A549 (cell line): ENCODE data around the gene PDE8B.

Source experiments
- BHLHE40 ChIP-seq: IDR thresholded peaks from 2 replicates; pipeline ENCODE4 v1.6.1; 2012; ENCODE audit warnings: low read depth, low read length, inconsistent platforms
- CHD2 ChIP-seq: fragments of 150-350 bp; IDR thresholded peaks from 2 replicates; pipeline ENCODE4 v1.6.1; 2014; ENCODE audit warnings: low read length; ENCODE audit not compliant: partially characterized antibody
- CTCF ChIP-seq: fragments of >200 bp; sonication (Bioruptor Twin); formaldehyde crosslinking; IDR thresholded peaks from 3 replicates; pipeline ENCODE4 v1.5.1; 2016
- JUN ChIP-seq, 2 experiments: fragments of >200 bp; sonication (Bioruptor Twin); formaldehyde crosslinking; IDR thresholded peaks; 2 replicates in 1 of 2; 3 replicates in 1 of 2; pipeline ENCODE4 v1.6.1; 2016 to 2017
- KDM1A ChIP-seq: fragments of 200-600 bp; sonication (generic); IDR thresholded peaks from 2 replicates; pipeline ENCODE4 v1.6.1; 2016; ENCODE audit warnings: low read depth, mild to moderate bottlenecking
- POLR2A ChIP-seq: IDR thresholded peaks from 2 replicates; pipeline ENCODE4 v1.6.1; 2012; ENCODE audit warnings: mild to moderate bottlenecking, low read length
- RAD21 ChIP-seq, 2 experiments: fragments of >200 bp in 1 of 2; sonication (Bioruptor Twin) in 1 of 2; formaldehyde crosslinking in 1 of 2; IDR thresholded peaks in 1 of 2; conservative IDR thresholded peaks in 1 of 2; 2 replicates in 1 of 2; 3 replicates in 1 of 2; pipeline ENCODE4 v1.6.1; 2012 to 2018; ENCODE audit warnings: inconsistent platforms in 1 of 2
- RARB ChIP-seq: fragments of 250-450 bp; sonication (Bioruptor Pico); IDR thresholded peaks from 2 replicates; pipeline ENCODE4 v1.8.0; 2021; ENCODE audit warnings: mild to moderate bottlenecking, moderate library complexity
- RFX5 ChIP-seq: fragments of 450-650 bp; IDR thresholded peaks from 2 replicates; pipeline ENCODE4 v1.7.1; 2014; ENCODE audit warnings: antibody characterized with exemption, mild to moderate bottlenecking, moderate library complexity
- SREBF2 ChIP-seq: fragments of 450-650 bp; IDR thresholded peaks from 2 replicates; pipeline ENCODE4 v1.6.1; 2014; ENCODE audit warnings: mild to moderate bottlenecking, moderate library complexity
- ZFP36 ChIP-seq: fragments of 450-650 bp; IDR thresholded peaks from 2 replicates; pipeline ENCODE4 v1.6.1; 2014; ENCODE audit warnings: borderline replicate concordance; ENCODE audit not compliant: partially characterized antibody
- TF ChIP-seq, protein P1 (sequence below): IDR thresholded peaks from 2 replicates; pipeline ENCODE4 v1.6.1; 2012

DNA sequence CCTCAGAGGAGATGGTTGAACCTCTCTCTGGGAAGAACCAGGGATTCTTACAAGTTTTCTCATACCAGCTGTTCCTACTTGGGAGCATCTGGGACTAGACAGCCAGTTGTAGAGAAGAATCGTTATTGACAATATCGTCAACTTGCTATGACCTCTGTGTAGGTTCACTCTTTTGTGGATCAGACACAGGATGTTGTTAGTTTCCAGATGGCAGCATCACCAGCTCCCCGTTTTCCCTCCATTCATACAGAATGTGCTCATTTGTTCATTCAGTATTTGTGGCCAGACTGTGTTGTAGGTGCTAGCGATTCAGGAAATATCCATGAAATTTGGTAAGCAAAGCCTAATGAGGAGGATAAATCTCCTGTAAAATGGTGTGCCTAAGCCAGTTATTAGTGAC, 3.7 kb downstream of the PDE8B start:
- no peak for TF ChIP-seq POLR2A
- no peak for TF ChIP-seq CTCF
- TF ChIP-seq RARB (CRISPR knock-in tag) = no peak
- TF ChIP-seq, protein P1, sequence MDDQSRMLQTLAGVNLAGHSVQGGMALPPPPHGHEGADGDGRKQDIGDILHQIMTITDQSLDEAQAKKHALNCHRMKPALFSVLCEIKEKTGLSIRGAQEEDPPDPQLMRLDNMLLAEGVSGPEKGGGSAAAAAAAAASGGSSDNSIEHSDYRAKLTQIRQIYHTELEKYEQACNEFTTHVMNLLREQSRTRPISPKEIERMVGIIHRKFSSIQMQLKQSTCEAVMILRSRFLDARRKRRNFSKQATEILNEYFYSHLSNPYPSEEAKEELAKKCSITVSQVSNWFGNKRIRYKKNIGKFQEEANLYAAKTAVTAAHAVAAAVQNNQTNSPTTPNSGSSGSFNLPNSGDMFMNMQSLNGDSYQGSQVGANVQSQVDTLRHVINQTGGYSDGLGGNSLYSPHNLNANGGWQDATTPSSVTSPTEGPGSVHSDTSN = no peak
- no peak for TF ChIP-seq JUN (IDR thresholded peaks at IDR 0.05)
- TF ChIP-seq BHLHE40 = no peak
- no peak for TF ChIP-seq SREBF2
- TF ChIP-seq RAD21 (conservative IDR thresholded peaks at IDR 0.05 in 1 of 2, IDR thresholded peaks at IDR 0.05 in 1 of 2) = no peak
- no peak for TF ChIP-seq RFX5
- TF ChIP-seq CHD2 = no peak
- no peak for TF ChIP-seq ZFP36
- no peak for TF ChIP-seq KDM1A
